ENCODE results near the gene TMEM45A.
"Not testable (repeated sequence)": the region's sequence is repeated elsewhere in the genome, so short reads cannot be mapped to it uniquely, and the experiment has no call there.

The TMEM45A gene

GRCh38 chr3:100465892-100466777 is 26.3 kb upstream of the TMEM45A start:
- no peak for TF ChIP-seq ARNT (IDR thresholded peaks at IDR 0.05)
- TF ChIP-seq LEF1 (IDR thresholded peaks at IDR 0.05; ENCODE audit: borderline replicate concordance): no peak
- no peak for TF ChIP-seq CTBP1 (IDR thresholded peaks at IDR 0.05; ENCODE audit: borderline replicate concordance)
- TF ChIP-seq FOXM1 (IDR thresholded peaks at IDR 0.05; ENCODE audit: borderline replicate concordance): no peak
- POLR2A ChIA-PET: no interaction called here
- CTCF ChIA-PET: no interaction called here
- no peak for DNase-seq (ENCODE audit: extremely low spot score)

DNA sequence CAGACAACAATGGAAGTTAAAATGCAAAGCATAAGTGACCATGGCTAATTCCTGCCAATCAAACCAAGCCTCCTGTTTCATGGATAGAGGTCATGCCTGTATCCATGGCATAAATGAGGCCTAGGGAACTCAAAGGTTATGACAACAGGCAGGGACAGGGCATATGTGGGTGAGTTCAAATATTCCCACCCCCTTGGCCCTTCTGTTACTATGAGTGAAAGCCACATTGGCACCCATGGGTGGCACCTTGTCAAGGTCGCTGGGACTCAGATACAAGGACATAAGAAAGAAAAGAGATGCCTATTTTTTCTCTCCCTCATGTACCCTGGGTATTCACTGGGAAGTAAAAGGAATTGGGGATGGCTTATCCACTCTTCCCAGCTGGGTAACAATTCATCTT is 25.3 kb upstream of the TMEM45A start:
- CTCF ChIA-PET: interaction anchor here (0.6 kb wide), 1 partner anchor 159 kb away, joined by 3 read pairs; no protein-coding TSS in a partner anchor
- DNase-seq (ENCODE audit: extremely low spot score): no peak
- no peak for TF ChIP-seq FOXK2 (IDR thresholded peaks at IDR 0.05)
- no peak for TF ChIP-seq CTBP1 (IDR thresholded peaks at IDR 0.05; ENCODE audit: borderline replicate concordance)
- TF ChIP-seq NFRKB (IDR thresholded peaks at IDR 0.05): no peak
- no peak for TF ChIP-seq FOXM1 (IDR thresholded peaks at IDR 0.05; ENCODE audit: borderline replicate concordance)
- TF ChIP-seq TARDBP (IDR thresholded peaks at IDR 0.05): no peak
- no peak for TF ChIP-seq FOXA1 (IDR thresholded peaks at IDR 0.05)
- TF ChIP-seq BHLHE40 (IDR thresholded peaks at IDR 0.05; ENCODE audit: borderline replicate concordance): no peak
- no peak for TF ChIP-seq SP1 (IDR thresholded peaks at IDR 0.05)
- TF ChIP-seq PKNOX1 (IDR thresholded peaks at IDR 0.05): no peak
- TF ChIP-seq L3MBTL2 (conservative IDR thresholded peaks at IDR 0.05): no peak
- TF ChIP-seq ELF4 (IDR thresholded peaks at IDR 0.05): no peak
- no peak for TF ChIP-seq ZNF384 (IDR thresholded peaks at IDR 0.05)
- no peak for TF ChIP-seq LEF1 (IDR thresholded peaks at IDR 0.05; ENCODE audit: borderline replicate concordance)
- POLR2A ChIA-PET: no interaction called here

GRCh38 chr3:100468676-100469075 is 23.7 kb upstream of the TMEM45A start:
- DNase-seq (ENCODE audit: extremely low spot score): no peak
- ChIA-PET POLR2A (interaction anchor here (1.5 kb wide), 1 partner anchor 67 kb away, joined by 3 read pairs; the partner anchor contains the start of genes LNP1 and TOMM70), CTCF (no interaction called here)
- TF ChIP-seq FOXK2 (IDR thresholded peaks at IDR 0.05): no peak
- TF ChIP-seq ELF4 (IDR thresholded peaks at IDR 0.05): no peak
- TF ChIP-seq LEF1 (IDR thresholded peaks at IDR 0.05; ENCODE audit: borderline replicate concordance): no peak
- TF ChIP-seq TARDBP (IDR thresholded peaks at IDR 0.05): no peak
- TF ChIP-seq L3MBTL2 (conservative IDR thresholded peaks at IDR 0.05): no peak
- TF ChIP-seq PKNOX1 (IDR thresholded peaks at IDR 0.05): no peak
- no peak for TF ChIP-seq NFRKB (IDR thresholded peaks at IDR 0.05)
- no peak for TF ChIP-seq FOXA1 (IDR thresholded peaks at IDR 0.05)
- TF ChIP-seq ARNT (IDR thresholded peaks at IDR 0.05): no peak
- no peak for TF ChIP-seq HDGF (IDR thresholded peaks at IDR 0.05; ENCODE audit: borderline replicate concordance)
- TF ChIP-seq BHLHE40 (IDR thresholded peaks at IDR 0.05; ENCODE audit: borderline replicate concordance): no peak
- TF ChIP-seq SP1 (IDR thresholded peaks at IDR 0.05): no peak
- TF ChIP-seq ZNF384 (IDR thresholded peaks at IDR 0.05): no peak
- TF ChIP-seq SUZ12 (IDR thresholded peaks at IDR 0.05): no peak
- no peak for TF ChIP-seq CTBP1 (IDR thresholded peaks at IDR 0.05; ENCODE audit: borderline replicate concordance)
- no peak for TF ChIP-seq FOXM1 (IDR thresholded peaks at IDR 0.05; ENCODE audit: borderline replicate concordance)

DNA sequence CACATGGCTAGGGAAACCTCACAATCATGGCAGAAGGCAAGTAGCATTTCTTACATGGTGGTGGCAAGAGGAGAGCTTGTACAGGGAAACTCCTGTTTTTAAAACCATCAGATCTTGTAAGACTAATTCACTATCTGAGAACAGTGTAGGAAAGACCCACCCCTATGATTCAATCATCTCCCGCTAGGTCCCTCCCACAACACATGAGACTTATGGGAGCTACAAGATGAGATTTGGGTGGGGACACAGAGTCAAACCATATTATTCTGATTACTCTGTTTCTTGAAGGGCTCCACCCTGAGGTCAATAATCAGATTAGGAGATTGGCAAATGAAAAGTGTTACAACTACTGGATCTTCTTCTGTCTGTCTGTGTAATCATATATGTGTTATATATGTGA is 21.5 kb upstream of the TMEM45A start:
- DNase-seq (ENCODE audit: extremely low spot score): no peak
- POLR2A ChIA-PET: no interaction called here
- no peak for TF ChIP-seq HDGF (IDR thresholded peaks at IDR 0.05; ENCODE audit: borderline replicate concordance)
- TF ChIP-seq CTBP1 (IDR thresholded peaks at IDR 0.05; ENCODE audit: borderline replicate concordance): no peak
- no peak for TF ChIP-seq SUZ12 (IDR thresholded peaks at IDR 0.05)
- TF ChIP-seq L3MBTL2 (conservative IDR thresholded peaks at IDR 0.05): no peak
- no peak for TF ChIP-seq FOXM1 (IDR thresholded peaks at IDR 0.05; ENCODE audit: borderline replicate concordance)
- TF ChIP-seq NFRKB (IDR thresholded peaks at IDR 0.05): no peak
- TF ChIP-seq FOXK2 (IDR thresholded peaks at IDR 0.05): no peak
- no peak for TF ChIP-seq LEF1 (IDR thresholded peaks at IDR 0.05; ENCODE audit: borderline replicate concordance)
- no peak for TF ChIP-seq PKNOX1 (IDR thresholded peaks at IDR 0.05)
- TF ChIP-seq ARNT (IDR thresholded peaks at IDR 0.05): no peak
- TF ChIP-seq BHLHE40 (IDR thresholded peaks at IDR 0.05; ENCODE audit: borderline replicate concordance): no peak
- TF ChIP-seq TARDBP (IDR thresholded peaks at IDR 0.05): no peak
- no peak for TF ChIP-seq ELF4 (IDR thresholded peaks at IDR 0.05)
- CTCF ChIA-PET: no interaction called here

DNA sequence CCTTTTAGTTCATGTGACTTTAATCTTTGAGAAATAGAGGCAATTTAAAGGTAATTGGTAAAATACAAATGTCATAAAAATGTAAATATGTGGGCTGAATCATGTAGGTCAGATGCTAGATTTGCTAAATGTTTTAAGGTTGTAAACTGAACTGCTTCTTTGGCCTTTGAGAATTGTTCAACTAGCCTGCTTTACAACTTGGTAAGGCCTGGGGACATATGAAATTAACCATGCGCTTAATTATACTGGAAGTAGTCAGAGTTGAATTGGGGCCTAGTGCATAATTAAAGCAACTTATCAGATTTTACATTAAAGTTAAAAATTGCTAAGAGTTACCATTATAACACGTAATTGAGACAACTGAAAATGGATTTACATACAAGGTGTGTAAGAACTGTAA is 21.0 kb upstream of the TMEM45A start:
- no peak for DNase-seq (ENCODE audit: extremely low spot score)
- CTCF ChIA-PET: no interaction called here
- POLR2A ChIA-PET: no interaction called here
- TF ChIP-seq NFRKB (IDR thresholded peaks at IDR 0.05): no peak
- TF ChIP-seq PKNOX1 (IDR thresholded peaks at IDR 0.05): no peak
- no peak for TF ChIP-seq TARDBP (IDR thresholded peaks at IDR 0.05)
- no peak for TF ChIP-seq ARNT (IDR thresholded peaks at IDR 0.05)
- no peak for TF ChIP-seq SUZ12 (IDR thresholded peaks at IDR 0.05)
- TF ChIP-seq BHLHE40 (IDR thresholded peaks at IDR 0.05; ENCODE audit: borderline replicate concordance): no peak
- no peak for TF ChIP-seq FOXA1 (IDR thresholded peaks at IDR 0.05)
- no peak for TF ChIP-seq HDGF (IDR thresholded peaks at IDR 0.05; ENCODE audit: borderline replicate concordance)
- TF ChIP-seq ZNF384 (IDR thresholded peaks at IDR 0.05): no peak
- no peak for TF ChIP-seq SP1 (IDR thresholded peaks at IDR 0.05)
- no peak for TF ChIP-seq L3MBTL2 (conservative IDR thresholded peaks at IDR 0.05)
- TF ChIP-seq LEF1 (IDR thresholded peaks at IDR 0.05; ENCODE audit: borderline replicate concordance): no peak

DNA sequence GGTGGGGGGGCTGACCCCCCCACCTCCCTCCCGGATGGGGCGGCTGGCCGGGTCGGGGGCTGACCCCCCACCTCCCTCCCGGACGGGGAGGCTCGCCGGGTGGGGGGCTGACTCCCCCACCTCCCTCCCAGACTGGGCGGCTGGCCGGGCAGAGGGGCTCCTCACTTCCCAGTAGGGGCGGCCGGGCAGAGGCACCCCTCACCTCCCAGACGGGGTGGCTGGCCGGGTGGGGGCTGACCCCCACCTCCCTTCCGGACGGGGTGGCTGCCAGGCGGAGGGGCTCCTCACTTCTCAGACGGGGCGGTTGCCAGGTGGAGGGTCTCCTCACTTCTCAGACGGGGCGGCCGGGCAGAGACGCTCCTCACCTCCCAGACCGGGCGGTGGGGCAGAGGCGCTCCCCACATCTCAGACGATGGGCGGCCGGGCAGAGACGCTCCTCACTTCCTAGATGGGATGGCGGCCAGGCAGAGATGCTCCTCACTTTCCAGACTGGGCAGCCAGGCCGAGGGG is 14.5 kb upstream of the TMEM45A start:
- DNase-seq (ENCODE audit: extremely low spot score); CTCF ChIA-PET; POLR2A ChIA-PET: not testable (repeated sequence)

DNA sequence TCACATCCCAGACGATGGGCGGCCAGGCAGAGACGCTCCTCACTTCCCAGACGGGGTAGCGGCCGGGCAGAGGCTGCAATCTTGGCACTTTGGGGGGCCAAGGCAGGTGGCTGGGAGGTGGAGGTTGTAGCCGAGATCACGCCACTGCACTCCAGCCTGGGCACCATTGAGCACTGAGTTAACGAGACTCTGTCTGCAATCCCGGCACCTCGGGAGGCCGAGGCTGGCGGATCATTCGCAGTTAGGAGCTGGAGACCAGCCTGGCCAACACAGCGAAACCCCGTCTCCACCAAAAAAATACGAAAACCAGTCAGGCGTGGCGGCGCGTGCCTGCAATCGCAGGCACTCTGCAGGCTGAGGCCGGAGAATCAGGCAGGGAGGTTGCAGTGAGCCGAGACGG is 13.9 kb upstream of the TMEM45A start:
- DNase-seq (ENCODE audit: extremely low spot score); CTCF ChIA-PET; POLR2A ChIA-PET: not testable (repeated sequence)
